CD4-positive, alpha-beta T cell (primary cell): ENCODE measurements around the gene MUSK. TPM values are rescaled to one million over a fixed set of nuclear protein-coding genes. Genes with fewer than 3 reads are reported as not detected.

Experiments
- ATAC-seq: fragments of 200-7000 bp; cut with Tn5 transposase; one replicate; pipeline ENCODE4 v1.10.0; 2022; ENCODE audit warnings: mild to moderate bottlenecking; ENCODE audit not compliant: poor library complexity
- CTCF ChIA-PET: fragments of 350-600 bp; sonication (Branson Sonifier 250); formaldehyde crosslinking; loops from one replicate; lab custom pipeline; 2021; ENCODE audit warnings: antibody characterized with exemption, inconsistent platforms; lab: Charles Lee
- POLR2A ChIA-PET: fragments of 350-600 bp; sonication (Branson Sonifier 250); formaldehyde crosslinking; loops from one replicate; lab custom pipeline; 2021; ENCODE audit warnings: antibody characterized with exemption, inconsistent platforms; lab: Charles Lee
- DNase-seq, 14 experiments: peaks; one replicate each; pipeline ENCODE4 v3.0.0-alpha.2; 2013 to 2020; ENCODE audit warnings: mixed read lengths in 2 of 14
- H3K27ac ChIP-seq, 2 donors: one replicate each; pipeline versions ENCODE4 v1.5.1 to v1.7.0; 2013; ENCODE audit warnings: low read length in 2 of 2, low read depth in 1 of 2, mild to moderate bottlenecking in 1 of 2
- H3K27me3 ChIP-seq, 2 experiments: 1 replicate in 1 of 2; 2 replicates in 1 of 2; pipeline versions ENCODE4 v1.6.1 to v1.7.0; 2013; ENCODE audit warnings: low read length in 2 of 2, control low read depth in 1 of 2, mild to moderate bottlenecking in 1 of 2, moderate library complexity in 1 of 2; ENCODE audit not compliant: insufficient read depth in 2 of 2, control insufficient read depth in 1 of 2
- H3K36me3 ChIP-seq: one replicate; pipeline ENCODE4 v1.6.1; 2013; ENCODE audit warnings: low read length, control low read depth; ENCODE audit not compliant: insufficient read depth
- H3K4me1 ChIP-seq: one replicate; pipeline ENCODE4 v1.6.1; 2013; ENCODE audit warnings: low read length, control low read depth; ENCODE audit not compliant: insufficient read depth
- H3K4me3 ChIP-seq: one replicate; pipeline ENCODE4 v1.5.1; 2013; ENCODE audit warnings: mild to moderate bottlenecking, low read length, moderate library complexity
- H3K9me3 ChIP-seq, 2 experiments: 1 replicate in 1 of 2; 2 replicates in 1 of 2; pipeline versions ENCODE4 v1.6.1 to v1.7.0; 2013; ENCODE audit warnings: low read length in 2 of 2, mild to moderate bottlenecking in 2 of 2, control low read depth in 1 of 2, moderate library complexity in 1 of 2; ENCODE audit not compliant: control insufficient read depth in 1 of 2, insufficient read depth in 1 of 2
- H3K27ac Mint-ChIP-seq: one replicate; pipeline ENCODE4 v1.8.0; 2020; ENCODE audit warnings: mixed read lengths
- H3K27me3 Mint-ChIP-seq: one replicate; pipeline ENCODE4 v1.8.0; 2021; ENCODE audit warnings: mixed read lengths
- H3K36me3 Mint-ChIP-seq: one replicate; pipeline ENCODE4 v1.8.0; 2021; ENCODE audit warnings: low read depth, mixed read lengths
- H3K4me1 Mint-ChIP-seq: one replicate; pipeline ENCODE4 v1.8.0; 2021; ENCODE audit warnings: low read depth, mixed read lengths
- H3K4me3 Mint-ChIP-seq: one replicate; pipeline ENCODE4 v1.8.0; 2020; ENCODE audit warnings: mild to moderate bottlenecking, mixed read lengths
- H3K9me3 Mint-ChIP-seq: one replicate; pipeline ENCODE4 v1.8.0; 2020; ENCODE audit warnings: mixed read lengths
- CTCF ChIP-seq: fragments of 200-600 bp; IDR thresholded peaks from one replicate; pipeline ENCODE4 v1.8.0; 2022; ENCODE audit warnings: antibody characterized with exemption, mild to moderate bottlenecking
- intact Hi-C, 2 experiments: fragments of 100-400 bp; cut with DNase I in 1 of 2; cut with micrococcal nuclease in 1 of 2; formaldehyde crosslinking; loops; one replicate each; pipeline versions ENCODE4 v1.15.1 to v1.9.0; 2023 to 2025; cut with DNase I, micrococcal nuclease
- total RNA-seq, 174 experiments: library from RNA in 2 of 174; stranded (reverse) in 2 of 174; gene quantifications; one replicate each; pipeline ENCODE4 v1.2.3 and lab custom pipeline; 2021 to 2026

Gene MUSK
- total RNA-seq, 2 experiments from 2014 or later = not detected

DNA sequence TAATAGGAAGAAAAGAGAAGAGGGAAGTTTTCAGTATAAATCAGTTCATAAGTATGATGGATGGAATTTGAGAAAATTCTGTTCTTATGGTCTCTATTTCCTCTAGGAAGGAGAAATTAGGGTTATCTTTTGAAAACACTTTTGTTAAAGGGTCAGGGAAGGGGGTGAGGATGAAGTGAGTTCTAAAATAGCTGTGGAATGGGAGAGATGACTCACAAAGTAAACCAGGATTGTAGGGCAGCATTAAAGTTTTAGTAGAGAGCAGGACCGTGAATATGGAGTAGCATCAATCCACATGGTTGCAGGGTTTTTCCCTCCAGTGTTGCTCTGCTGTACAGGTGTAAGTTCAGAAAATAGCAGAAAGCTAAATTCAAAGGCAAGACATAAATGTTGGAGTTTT is 32.4 kb downstream of the MUSK start:
- Mint-ChIP-seq H3K36me3 (no peaks in the 10 kb centered on the region), H3K9me3 (no peaks in the 10 kb centered on the region), H3K27ac (no peak overlapping the region), H3K4me1 (no peaks in the 10 kb centered on the region), H3K4me3 (no peak overlapping the region), H3K27me3 (no peaks in the 10 kb centered on the region)
- no peak for ATAC-seq
- ChIA-PET CTCF (interaction anchor here (0.8 kb wide), 1 partner anchor 20 kb away, joined by 3 read pairs; no protein-coding TSS in a partner anchor), POLR2A (no interaction called here)
- Histone ChIP-seq H3K36me3 (no peaks in the 10 kb centered on the region), H3K27ac (no peak overlapping the region), H3K4me1 (no peaks in the 10 kb centered on the region), H3K27me3 (no peaks in the 10 kb centered on the region), H3K4me3 (no peak overlapping the region), H3K9me3 (no peaks in the 10 kb centered on the region)
- DNase-seq = no peak
- intact Hi-C loops = no loop called here
- no peak for TF ChIP-seq CTCF

DNA sequence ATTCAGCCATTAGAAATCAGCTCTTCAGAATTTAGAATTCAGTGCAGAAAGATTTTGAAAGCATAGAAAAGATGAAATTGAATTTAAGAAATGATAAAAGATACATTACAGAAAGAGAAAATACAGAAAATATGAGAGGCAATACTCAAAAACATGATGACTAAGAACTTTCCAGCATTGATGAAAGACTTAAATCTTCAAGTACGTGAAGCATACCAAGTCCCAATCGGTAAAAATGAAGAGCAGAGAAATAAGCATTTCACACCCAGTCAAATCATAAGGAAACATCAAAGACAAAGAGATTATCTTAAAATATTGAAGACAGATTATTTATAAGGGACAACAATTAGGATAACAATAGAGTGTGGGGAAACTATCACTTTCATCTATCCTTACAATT is 35.1 kb downstream of the MUSK start:
- H3K27ac Mint-ChIP-seq = no peak overlapping the region

DNA sequence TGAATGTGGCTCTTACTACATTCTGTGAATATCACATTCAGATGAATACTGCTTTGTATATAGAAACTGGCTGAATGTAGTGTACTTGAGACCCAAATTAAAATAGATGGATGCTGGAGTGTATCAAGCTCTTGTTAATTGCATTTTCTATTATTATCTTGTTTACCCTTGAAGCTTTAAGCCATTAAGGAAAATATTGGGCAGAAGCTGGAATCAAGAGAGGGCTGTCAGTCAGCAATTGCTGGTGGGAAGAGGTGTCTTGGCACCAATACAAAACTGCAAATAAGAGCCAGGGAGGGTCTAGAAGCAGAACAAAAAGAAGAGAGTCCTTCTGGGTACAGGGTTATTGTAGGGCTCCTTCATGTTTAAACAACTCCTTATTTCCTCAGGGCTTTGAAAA is 38.8 kb downstream of the MUSK start:
- Mint-ChIP-seq H3K27me3 (no peaks in the 10 kb centered on the region), H3K36me3 (no peaks in the 10 kb centered on the region), H3K4me3 (no peak overlapping the region), H3K4me1 (no peaks in the 10 kb centered on the region), H3K9me3 (no peaks in the 10 kb centered on the region), H3K27ac (no peak overlapping the region)
- no peaks in the 10 kb centered on the region for H3K27me3 ChIP-seq
- TF ChIP-seq CTCF = no peak
- ChIA-PET CTCF (no interaction called here), POLR2A (no interaction called here)
- no peak overlapping the region for H3K27ac ChIP-seq
- no peaks in the 10 kb centered on the region for H3K4me1 ChIP-seq
- no peak overlapping the region for H3K4me3 ChIP-seq
- H3K36me3 ChIP-seq = no peaks in the 10 kb centered on the region
- intact Hi-C loops = no loop called here
- DNase-seq (no peak), ATAC-seq (no peak)
- no peaks in the 10 kb centered on the region for H3K9me3 ChIP-seq

More for the DNA sequence above, 35.1 kb downstream of the MUSK start:
- ChIA-PET POLR2A (no interaction called here), CTCF (no interaction called here)
- H3K27ac ChIP-seq = no peak overlapping the region
- H3K4me3 ChIP-seq = no peak overlapping the region
- H3K9me3 ChIP-seq = no peaks in the 10 kb centered on the region
- ATAC-seq (no peak), DNase-seq (no peak)
- no peak overlapping the region for H3K4me3 Mint-ChIP-seq
- H3K36me3 Mint-ChIP-seq = no peaks in the 10 kb centered on the region
- no peaks in the 10 kb centered on the region for H3K36me3 ChIP-seq
- no peaks in the 10 kb centered on the region for H3K27me3 ChIP-seq
- no peaks in the 10 kb centered on the region for H3K27me3 Mint-ChIP-seq
- intact Hi-C loops = no loop called here
- H3K4me1 Mint-ChIP-seq = no peaks in the 10 kb centered on the region
- H3K4me1 ChIP-seq = no peaks in the 10 kb centered on the region
- no peak for TF ChIP-seq CTCF
- H3K9me3 Mint-ChIP-seq = no peaks in the 10 kb centered on the region
